NCI-H446 treated with DMSO at 0.1 percent for 48 hours (cell line): ENCODE results near the gene FBXO38.
"Not testable (repeated sequence)": the region's sequence is repeated elsewhere in the genome, so short reads cannot be mapped to it uniquely, and the experiment has no call there.

Source experiments
- DNase-seq: peaks from one replicate; lab custom pipeline; 2025; lab: John Stamatoyannopoulos, UW

FBXO38 gene

GRCh38 chr5:148427370-148428042 lies 43.7 kb downstream of the FBXO38 start:
- DNase-seq: no peak

- DNase-seq: no peak
Observed at GRCh38 chr5:148428848-148429247, 45.1 kb downstream of the FBXO38 start.

- DNase-seq: no peak
Observed at GRCh38 chr5:148433826-148434225, 50.1 kb downstream of the FBXO38 start.

GRCh38 chr5:148436029-148436428 lies 52.3 kb downstream of the FBXO38 start:
- no peak for DNase-seq

GRCh38 chr5:148437249-148437648 lies 53.5 kb downstream of the FBXO38 start:
- no peak for DNase-seq

- DNase-seq: no peak
Observed at GRCh38 chr5:148438933-148439332, 55.2 kb downstream of the FBXO38 start.

GRCh38 chr5:148443241-148443640 lies 59.5 kb downstream of the FBXO38 start:
- DNase-seq: no peak

- DNase-seq: peak; percentile 17
Observed at GRCh38 chr5:148443998-148444397, 60.2 kb downstream of the FBXO38 start.

- no peak for DNase-seq
Observed at GRCh38 chr5:148445578-148445977, 61.8 kb downstream of the FBXO38 start.

GRCh38 chr5:148446611-148447010 lies 62.9 kb downstream of the FBXO38 start:
- DNase-seq: no peak

GRCh38 chr5:148452499-148453193 lies 68.9 kb downstream of the FBXO38 start:
- DNase-seq: no peak

GRCh38 chr5:148454576-148454975 lies 70.8 kb downstream of the FBXO38 start:
- no peak for DNase-seq

GRCh38 chr5:148455185-148455584 lies 71.4 kb downstream of the FBXO38 start:
- DNase-seq: no peak

GRCh38 chr5:148457183-148457620 lies 73.4 kb downstream of the FBXO38 start:
- DNase-seq: peak; percentile 0

- no peak for DNase-seq
Observed at GRCh38 chr5:148458036-148458888, 74.5 kb downstream of the FBXO38 start.

GRCh38 chr5:148459669-148460068 lies 75.9 kb downstream of the FBXO38 start:
- DNase-seq: no peak

GRCh38 chr5:148465381-148466235 lies 81.8 kb downstream of the FBXO38 start:
- DNase-seq: no peak

- no peak for DNase-seq
Observed at GRCh38 chr5:148466236-148466580, 82.5 kb downstream of the FBXO38 start.

GRCh38 chr5:148467958-148468357 lies 84.2 kb downstream of the FBXO38 start:
- DNase-seq: no peak

GRCh38 chr5:148468746-148469145 lies 85.0 kb downstream of the FBXO38 start:
- DNase-seq: not testable (repeated sequence)

- no peak for DNase-seq
Observed at GRCh38 chr5:148469501-148469935, 85.8 kb downstream of the FBXO38 start.

GRCh38 chr5:148471379-148471778 lies 87.6 kb downstream of the FBXO38 start:
- no peak for DNase-seq
